Vein endothelial cell (primary cell): ENCODE results near the gene C10orf120. TPM values are rescaled to one million over a fixed set of nuclear protein-coding genes. Genes with fewer than 3 reads are reported as not detected.

Source experiments
- total RNA-seq: library from RNA; depleted of rRNA; stranded (reverse); fragments of >200 nt; gene quantifications from 2 replicates; pipeline ENCODE4 v1.2.3, GENCODE V29; 2012

Gene C10orf120
- not detected in 2 replicates for total RNA-seq

GRCh38 chr10:122699796-122700455 is at the start of gene C10orf120:
Gene C10orf120 (minus strand): TSS chr10:122699846. CDS start chr10:122699790, 56 bp downstream.

Other genes starting within 250 kb of the C10orf120 start
- gene ARMS2, start 245.2 kb downstream of the C10orf120 start, total RNA-seq, result not detected in 2 replicates
- gene HTRA1, start 238.3 kb downstream of the C10orf120 start, total RNA-seq, result 32.0 and 39.1 TPM in 2 replicates
- gene DMBT1, start 139.1 kb downstream of the C10orf120 start, total RNA-seq, result not detected in 2 replicates
- gene CUZD1, start 146.0 kb upstream of the C10orf120 start, total RNA-seq, result 0.65 and 0.86 TPM in 2 replicates
- 5.4 and 5.6 TPM in 2 replicates for gene FAM24B, start 179.7 kb upstream of the C10orf120 start, total RNA-seq
- not detected in 2 replicates for gene FAM24A, start 210.8 kb upstream of the C10orf120 start, total RNA-seq